Lower leg skin (tissue), 3 donors: ENCODE data around the gene CARD14.

Experiments used
- POLR2A ChIP-seq, 2 donors: fragments of 450-650 bp; IDR thresholded peaks; one replicate each; pipeline ENCODE4 v1.6.1; 2016 to 2017; ENCODE audit warnings: antibody characterized with exemption in 2 of 2, mild to moderate bottlenecking in 1 of 2, moderate library complexity in 1 of 2
- TF ChIP-seq, protein P1 (sequence below), 3 donors: fragments of 450-650 bp; IDR thresholded peaks; one replicate each; pipeline ENCODE4 v1.5.1; 2016; ENCODE audit warnings: antibody characterized with exemption in 3 of 3, mild to moderate bottlenecking in 3 of 3, moderate library complexity in 2 of 3

DNA sequence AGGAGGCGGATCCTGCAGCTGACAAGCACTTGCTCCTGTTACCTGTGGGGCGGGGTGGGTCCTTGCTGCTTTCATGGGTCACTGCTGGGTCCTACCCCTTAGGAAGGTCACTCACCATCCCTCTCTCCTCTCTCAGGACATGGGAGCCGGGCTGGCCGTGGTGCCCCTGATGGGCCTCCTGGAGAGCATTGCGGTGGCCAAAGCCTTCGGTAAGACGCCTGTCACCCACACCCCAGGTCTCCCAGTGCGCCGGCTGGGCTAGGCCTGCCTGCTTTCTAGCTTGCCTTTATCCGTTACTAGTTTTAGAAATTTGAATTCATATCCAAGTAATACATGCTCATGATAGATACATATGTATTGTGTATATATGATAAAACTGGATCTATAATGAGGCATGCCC, 67.6 kb downstream of the CARD14 start:
- TF ChIP-seq, protein P1, sequence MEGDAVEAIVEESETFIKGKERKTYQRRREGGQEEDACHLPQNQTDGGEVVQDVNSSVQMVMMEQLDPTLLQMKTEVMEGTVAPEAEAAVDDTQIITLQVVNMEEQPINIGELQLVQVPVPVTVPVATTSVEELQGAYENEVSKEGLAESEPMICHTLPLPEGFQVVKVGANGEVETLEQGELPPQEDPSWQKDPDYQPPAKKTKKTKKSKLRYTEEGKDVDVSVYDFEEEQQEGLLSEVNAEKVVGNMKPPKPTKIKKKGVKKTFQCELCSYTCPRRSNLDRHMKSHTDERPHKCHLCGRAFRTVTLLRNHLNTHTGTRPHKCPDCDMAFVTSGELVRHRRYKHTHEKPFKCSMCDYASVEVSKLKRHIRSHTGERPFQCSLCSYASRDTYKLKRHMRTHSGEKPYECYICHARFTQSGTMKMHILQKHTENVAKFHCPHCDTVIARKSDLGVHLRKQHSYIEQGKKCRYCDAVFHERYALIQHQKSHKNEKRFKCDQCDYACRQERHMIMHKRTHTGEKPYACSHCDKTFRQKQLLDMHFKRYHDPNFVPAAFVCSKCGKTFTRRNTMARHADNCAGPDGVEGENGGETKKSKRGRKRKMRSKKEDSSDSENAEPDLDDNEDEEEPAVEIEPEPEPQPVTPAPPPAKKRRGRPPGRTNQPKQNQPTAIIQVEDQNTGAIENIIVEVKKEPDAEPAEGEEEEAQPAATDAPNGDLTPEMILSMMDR (IDR thresholded peaks at IDR 0.05): no peak
- TF ChIP-seq POLR2A (IDR thresholded peaks at IDR 0.05): no peak
